ENCODE measurements around the gene SPEM3.

SPEM3 gene

GRCh38 chr17:7403977-7404736, 24.5 kb upstream of the SPEM3 start, which contains the start of gene TMEM256:
TSS of gene TMEM256 (minus strand) at chr17:7404097. CDS start at chr17:7404084, 13 bp downstream.
- peak; percentile 92 for DNase-seq

- peak; percentile 71 for DNase-seq
Measured at GRCh38 chr17:7404737-7405349, 23.8 kb upstream of the SPEM3 start.

GRCh38 chr17:7405350-7406234, 23.1 kb upstream of the SPEM3 start:
- no peak for DNase-seq

GRCh38 chr17:7406235-7406825, 22.3 kb upstream of the SPEM3 start:
- no peak for DNase-seq

GRCh38 chr17:7407082-7407481, 21.6 kb upstream of the SPEM3 start:
- DNase-seq, result no peak

- no peak for DNase-seq
Measured at GRCh38 chr17:7407485-7408251, 21.0 kb upstream of the SPEM3 start, which contains the start of gene NLGN2. TSS of gene NLGN2 (plus strand) at chr17:7407845. CDS start at chr17:7408256, 411 bp downstream.

- DNase-seq, result peak; percentile 22
Measured at GRCh38 chr17:7408252-7408727, 20.4 kb upstream of the SPEM3 start.

GRCh38 chr17:7408863-7409262, 19.8 kb upstream of the SPEM3 start:
- no peak for DNase-seq

GRCh38 chr17:7409716-7410115, 18.9 kb upstream of the SPEM3 start:
- no peak for DNase-seq

- DNase-seq, result no peak
Measured at GRCh38 chr17:7410634-7411426, 17.8 kb upstream of the SPEM3 start.

GRCh38 chr17:7411427-7411750, 17.3 kb upstream of the SPEM3 start:
- DNase-seq, result no peak

GRCh38 chr17:7413346-7413985, 15.2 kb upstream of the SPEM3 start:
- DNase-seq, result no peak

- no peak for DNase-seq
Measured at GRCh38 chr17:7414837-7415236, 13.8 kb upstream of the SPEM3 start.

GRCh38 chr17:7415784-7416183, 12.9 kb upstream of the SPEM3 start:
- no peak for DNase-seq

- DNase-seq, result no peak
Measured at GRCh38 chr17:7416323-7416722, 12.3 kb upstream of the SPEM3 start.

- no peak for DNase-seq
Measured at GRCh38 chr17:7417056-7417655, 11.5 kb upstream of the SPEM3 start.

- DNase-seq, result no peak
Measured at GRCh38 chr17:7418472-7419152, 10.0 kb upstream of the SPEM3 start.

GRCh38 chr17:7419819-7420610, 8.6 kb upstream of the SPEM3 start, which contains the start of gene SPEM1:
TSS of gene SPEM1 (plus strand) at chr17:7420324. CDS start at chr17:7420385, 61 bp downstream.
- DNase-seq, result no peak

GRCh38 chr17:7421186-7421585, 7.5 kb upstream of the SPEM3 start:
- no peak for DNase-seq
